GM21737 (cell line): Measurements from ENCODE around the gene DHRS4.

Experiments used
- ATAC-seq: cut with Tn5 transposase; IDR thresholded peaks from one replicate; pipeline ENCODE4 v1.9.1; 2021; ENCODE audit warnings: mild to moderate bottlenecking, moderate library complexity; ENCODE audit not compliant: unreplicated experiment

Gene DHRS4

GRCh38 chr14:23953464-23954278, at the start of gene DHRS4:
Gene DHRS4 (plus strand): TSS chr14:23953770. CDS start chr14:23953789, 19 bp downstream.
- peak; percentile 91 for ATAC-seq

- ATAC-seq, result no peak
Measured at GRCh38 chr14:23910101-23910875, 43.3 kb upstream of the DHRS4 start.

DNA sequence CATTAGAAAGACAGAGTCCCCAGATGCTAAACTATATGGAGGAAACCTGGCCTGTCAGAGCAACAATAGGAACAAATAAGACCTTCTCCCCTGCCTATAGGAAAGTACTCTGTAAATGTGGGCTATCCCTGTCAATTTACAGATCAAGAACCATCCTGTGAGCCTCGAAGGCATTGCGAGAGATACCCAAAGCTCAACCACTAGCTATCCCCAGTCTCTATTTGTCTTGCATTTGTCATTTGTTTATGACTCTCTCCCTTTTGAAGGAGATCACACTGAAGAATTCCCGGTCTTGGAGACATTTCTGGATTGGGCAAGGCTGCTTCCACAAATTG, 42.7 kb upstream of the DHRS4 start:
- no peak for ATAC-seq

GRCh38 chr14:23915559-23915958, 38.0 kb upstream of the DHRS4 start:
- ATAC-seq, result no peak

DNA sequence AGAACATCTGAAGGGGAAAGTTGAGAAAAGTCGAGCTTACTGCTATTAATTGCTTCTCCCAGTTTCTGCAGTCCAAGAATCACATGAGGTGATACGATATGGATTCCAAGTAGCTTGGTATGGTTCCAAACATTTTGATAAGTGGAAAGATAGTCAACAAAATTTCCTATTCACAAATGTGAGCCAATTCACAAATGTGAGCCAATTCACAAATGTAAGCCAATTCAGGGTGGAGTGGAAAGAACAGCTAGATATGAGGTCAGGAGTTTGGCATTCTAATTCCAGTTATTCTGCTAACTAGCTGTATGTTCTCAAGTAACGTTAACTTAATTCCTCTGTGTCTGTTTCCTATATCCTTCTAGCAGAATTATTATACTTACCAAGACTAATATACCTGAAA, 37.6 kb upstream of the DHRS4 start:
- ATAC-seq, result no peak

DNA sequence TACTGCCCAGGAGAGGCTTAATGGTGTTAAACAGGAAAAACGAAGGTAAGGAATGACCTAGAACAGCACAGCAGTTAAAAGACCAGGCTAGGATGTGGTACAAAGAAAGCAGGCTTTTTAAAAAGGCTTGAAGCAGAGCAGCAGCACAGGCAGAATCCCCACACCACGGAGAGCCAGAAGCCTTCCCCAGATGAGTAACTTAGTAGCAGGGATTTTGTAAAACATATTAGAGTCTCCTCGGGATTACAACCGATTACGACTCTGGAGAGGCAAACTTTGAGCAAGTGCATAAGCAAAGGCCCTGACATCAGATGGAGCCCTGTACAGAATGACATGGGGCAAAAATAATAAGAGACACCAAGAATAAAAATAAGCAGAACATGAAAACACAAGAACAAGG, 37.1 kb upstream of the DHRS4 start:
- no peak for ATAC-seq

GRCh38 chr14:23922545-23922944, 31.0 kb upstream of the DHRS4 start:
- no peak for ATAC-seq

- no peak for ATAC-seq
Measured at GRCh38 chr14:23925523-23926075, 28.0 kb upstream of the DHRS4 start.

GRCh38 chr14:23926543-23926942, 27.0 kb upstream of the DHRS4 start:
- ATAC-seq, result no peak

DNA sequence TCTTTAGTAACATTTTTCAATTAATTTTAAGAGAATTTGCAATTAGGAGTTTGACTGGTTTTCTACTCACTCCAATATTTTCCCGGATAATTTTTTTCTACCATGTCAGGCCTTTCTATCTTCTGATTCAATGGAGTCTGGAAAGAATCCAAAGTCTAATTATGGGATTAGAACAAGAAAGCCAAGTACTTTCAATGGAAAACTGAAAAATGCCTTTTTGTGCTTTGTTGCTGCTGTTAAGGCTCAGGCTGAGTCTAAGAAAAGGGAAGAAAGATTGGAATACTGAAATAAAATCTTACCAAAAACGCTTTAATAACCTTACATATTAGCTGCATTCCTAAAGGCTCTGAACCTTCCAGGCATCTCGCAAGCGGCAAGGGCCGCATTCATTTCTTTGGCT, 24.4 kb upstream of the DHRS4 start:
- no peak for ATAC-seq

DNA sequence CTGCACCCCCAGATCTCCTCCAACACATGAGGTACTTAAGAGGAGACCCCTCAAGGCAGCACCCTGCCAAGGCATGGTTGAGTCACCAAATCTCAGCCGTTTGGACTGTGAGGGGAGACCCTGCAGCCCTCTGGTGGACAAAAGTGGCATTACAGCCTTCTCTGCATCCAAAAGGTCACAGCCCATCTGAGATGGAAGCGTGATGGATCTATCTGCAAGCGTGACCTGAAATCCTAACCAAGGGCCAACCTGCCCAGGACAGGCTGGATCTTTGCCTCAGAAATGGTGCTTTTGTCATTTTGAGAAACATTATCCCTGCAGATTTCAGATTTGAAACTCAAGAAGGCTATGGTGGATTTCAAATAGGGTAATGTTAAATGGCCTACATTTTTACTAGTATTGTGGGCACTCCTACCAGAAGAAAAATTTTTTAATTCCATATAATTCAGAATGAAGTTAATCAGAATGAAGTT, 23.7 kb upstream of the DHRS4 start:
- no peak for ATAC-seq

- no peak for ATAC-seq
Measured at GRCh38 chr14:23930742-23931141, 22.8 kb upstream of the DHRS4 start.

- ATAC-seq, result no peak
Measured at GRCh38 chr14:23931721-23932289, 21.8 kb upstream of the DHRS4 start.

GRCh38 chr14:23932639-23933038, 20.9 kb upstream of the DHRS4 start:
- ATAC-seq, result no peak

- ATAC-seq, result no peak
Measured at GRCh38 chr14:23933108-23933741, 20.3 kb upstream of the DHRS4 start.

GRCh38 chr14:23933742-23934128, 19.8 kb upstream of the DHRS4 start:
- ATAC-seq, result no peak

DNA sequence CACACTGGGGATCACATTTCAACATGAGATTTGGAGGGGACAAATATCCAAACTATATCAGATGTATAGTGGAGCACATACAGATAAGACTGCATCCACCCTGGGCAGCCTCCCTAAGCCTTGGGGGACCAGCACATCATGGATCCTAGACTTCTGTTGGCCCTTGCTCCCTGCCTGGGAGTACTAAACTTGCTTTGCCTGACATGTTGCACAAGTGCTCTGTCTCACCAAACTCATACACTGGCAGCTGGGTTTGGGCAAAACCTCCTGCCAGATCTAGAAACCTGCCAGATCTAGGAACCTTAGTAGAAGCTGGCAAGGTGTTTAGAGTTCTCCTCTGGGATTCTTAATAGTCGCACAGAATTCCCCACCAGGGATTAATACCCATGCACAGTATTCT, 18.4 kb upstream of the DHRS4 start:
- no peak for ATAC-seq

DNA sequence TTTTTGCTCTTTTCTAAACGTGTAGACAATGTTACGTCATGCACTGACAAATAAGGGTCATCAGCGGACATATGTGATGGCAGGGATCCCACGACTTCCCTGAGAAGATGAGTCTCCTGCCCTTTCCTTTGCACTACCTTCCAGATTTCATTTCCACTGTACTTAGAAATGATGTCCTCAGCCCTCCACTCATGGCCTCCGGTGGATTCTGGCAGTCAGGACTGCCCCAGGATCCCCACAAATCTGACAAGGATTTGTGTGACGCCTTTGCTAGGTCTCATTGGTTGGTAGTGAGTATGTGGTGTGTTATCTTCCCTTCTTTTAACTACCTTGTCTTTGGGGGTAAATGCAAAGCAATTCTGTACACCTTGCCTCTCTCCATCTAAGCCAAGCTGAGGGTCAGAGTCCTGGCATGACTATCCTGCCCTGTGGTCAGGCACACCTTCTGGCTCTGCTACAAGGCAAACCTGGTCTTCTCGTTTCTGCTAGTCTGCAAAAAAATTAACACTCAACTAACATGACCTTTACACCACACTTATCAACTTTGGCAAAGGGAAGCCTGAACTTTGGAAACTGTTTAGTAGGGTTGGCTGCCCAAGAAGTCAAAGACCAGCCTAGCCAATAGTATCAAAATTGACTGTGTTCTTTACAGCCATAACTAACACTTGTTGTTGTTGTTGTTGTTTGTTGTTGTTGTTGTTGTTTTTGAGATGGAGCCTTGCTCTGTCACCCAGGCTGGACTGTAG, 17.3 kb upstream of the DHRS4 start:
- ATAC-seq, result no peak

DNA sequence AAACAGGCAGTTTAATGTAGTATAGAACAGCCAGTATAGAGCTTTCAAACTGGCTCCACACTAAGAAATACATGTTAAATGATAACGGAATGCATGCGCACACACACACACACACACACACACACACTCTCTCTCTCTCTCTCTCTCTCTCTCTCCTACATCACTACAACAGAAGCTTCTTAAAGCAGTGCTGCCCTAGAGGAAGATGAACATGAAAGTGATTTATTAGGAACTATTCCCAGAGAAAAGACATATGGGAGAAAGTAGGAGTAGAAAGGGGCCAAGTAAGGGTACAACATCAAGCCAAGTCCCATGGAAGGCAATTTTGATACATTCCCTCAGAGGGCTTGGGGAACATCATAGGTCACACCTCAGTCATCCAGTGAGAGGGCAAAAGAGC, 16.4 kb upstream of the DHRS4 start:
- no peak for ATAC-seq

DNA sequence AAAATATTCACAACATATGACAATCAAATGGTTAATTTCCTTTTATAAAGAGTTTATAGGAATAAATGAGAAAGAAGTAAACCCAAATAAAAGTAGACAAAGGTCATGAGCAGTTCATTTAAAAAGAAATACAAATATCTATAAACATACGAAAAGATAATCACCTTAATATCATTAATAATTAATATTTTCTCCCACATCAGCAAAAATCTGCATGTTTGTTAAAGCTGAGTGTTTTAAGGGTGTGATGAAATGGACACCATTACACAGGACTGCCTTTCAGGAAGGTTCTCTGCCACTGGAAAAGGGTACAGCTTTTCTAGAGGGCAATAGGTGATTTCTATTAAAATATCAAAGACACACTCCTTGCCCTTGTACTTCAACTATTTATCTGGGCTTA, 14.7 kb upstream of the DHRS4 start:
- ATAC-seq, result no peak
